WERI-Rb-1 (cell line): ENCODE data around the gene BCAP31.
A peak's percentile ranks its signal among the peaks of the same experiment; 100 is the strongest.
"Not testable (repeated sequence)": the region's sequence is repeated elsewhere in the genome, so short reads cannot be mapped to it uniquely, and the experiment has no call there.

Experiments used
- DNase-seq: peaks from one replicate; pipeline ENCODE4 v3.0.0-alpha.2; 2020
- H3K27ac ChIP-seq: fragments of 250-450 bp; sonication (Bioruptor Pico); 2 replicates; pipeline ENCODE4 v1.5.1; 2020; ENCODE audit warnings: mild to moderate bottlenecking, moderate library complexity
- H3K27me3 ChIP-seq: fragments of 250-450 bp; sonication (Bioruptor Pico); 2 replicates; pipeline ENCODE4 v1.5.1; 2021; ENCODE audit warnings: mild to moderate bottlenecking, low read depth, moderate library complexity; ENCODE audit not compliant: insufficient read depth, severe bottlenecking
- H3K36me3 ChIP-seq: fragments of 250-450 bp; sonication (Bioruptor Pico); 2 replicates; pipeline ENCODE4 v1.5.1; 2020; ENCODE audit warnings: mild to moderate bottlenecking, moderate library complexity
- H3K4me3 ChIP-seq: 2 replicates; pipeline ENCODE4 v1.5.1; 2011; ENCODE audit warnings: low read depth, mild to moderate bottlenecking, control low read depth, low read length
- H3K9me3 ChIP-seq: fragments of 250-450 bp; sonication (Bioruptor Pico); 2 replicates; pipeline ENCODE4 v1.5.1; 2021; ENCODE audit warnings: mild to moderate bottlenecking, moderate library complexity; ENCODE audit not compliant: severe bottlenecking
- CTCF ChIP-seq: IDR thresholded peaks from 2 replicates; pipeline ENCODE4 v1.5.1; 2011; ENCODE audit warnings: low read depth, mild to moderate bottlenecking, control low read depth, inconsistent platforms, low read length

Gene BCAP31

DNA sequence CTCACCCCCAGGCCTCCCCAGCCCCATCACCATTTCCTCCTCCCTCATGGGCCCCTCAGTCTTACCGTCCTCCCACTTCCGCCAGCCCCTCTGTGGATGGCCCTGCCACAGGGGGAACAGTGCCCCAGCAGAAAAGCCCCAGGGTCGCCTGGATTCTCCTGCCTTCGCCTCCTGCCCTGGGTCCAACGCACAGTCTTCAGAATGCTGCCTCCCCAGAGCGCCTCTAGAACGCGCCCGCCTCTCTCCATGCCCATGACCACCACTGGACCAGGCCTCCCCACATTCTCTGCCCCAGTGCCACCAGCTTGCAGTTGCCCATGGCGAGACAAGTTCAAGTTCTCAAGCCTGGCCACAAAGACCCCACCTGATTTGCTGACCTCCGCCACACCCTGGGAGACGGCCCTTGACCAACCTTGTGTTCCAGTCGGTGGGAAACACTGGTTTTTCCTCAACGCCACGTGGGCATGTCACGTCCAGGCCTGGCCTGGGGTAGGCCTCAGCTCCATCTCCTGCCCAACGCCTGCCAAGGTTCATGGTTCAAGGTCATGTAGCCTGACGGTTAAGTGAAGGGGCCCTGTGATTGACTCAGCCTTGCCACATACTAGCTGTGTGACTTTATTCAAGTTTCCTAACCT is 39.2 kb upstream of the BCAP31 start:
- no peak overlapping the region for H3K27ac ChIP-seq
- DNase-seq, result peak; percentile 6
- H3K9me3 ChIP-seq, result peaks cover 2% of the 10 kb centered on the region
- TF ChIP-seq CTCF, result no peak
- H3K4me3 ChIP-seq, result no peak overlapping the region
- H3K36me3 ChIP-seq, result no peaks in the 10 kb centered on the region
- H3K27me3 ChIP-seq, result peaks cover 34% of the 10 kb centered on the region

DNA sequence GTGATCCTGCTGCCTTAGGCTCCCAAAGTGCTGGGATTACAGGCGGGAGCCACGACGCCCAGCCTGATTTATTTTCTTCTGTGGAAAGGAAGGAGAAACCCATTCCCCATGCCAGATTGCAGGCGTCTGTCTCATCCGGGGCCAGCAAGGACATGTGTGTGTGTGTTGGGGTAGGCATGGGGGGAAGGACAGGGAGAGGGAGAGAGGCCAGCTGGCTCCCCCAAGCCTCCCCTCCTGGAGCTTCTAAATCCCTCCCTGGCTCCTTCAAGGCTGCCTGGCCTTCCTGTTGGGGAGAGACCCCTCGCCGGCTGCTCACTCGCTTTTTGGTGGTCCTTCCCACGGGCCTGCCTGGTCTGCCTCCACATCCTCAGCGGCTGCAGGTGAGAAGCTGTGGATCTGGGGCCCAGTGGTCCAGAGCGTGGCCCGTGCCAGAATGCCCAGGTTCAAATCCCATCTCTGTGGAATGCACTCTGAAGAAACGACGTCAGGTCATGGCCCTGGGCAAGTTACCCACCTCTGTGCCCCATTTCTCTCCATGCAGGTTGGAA is 38.5 kb upstream of the BCAP31 start:
- Histone ChIP-seq H3K4me3 (no peak overlapping the region), H3K9me3 (peaks cover 2% of the 10 kb centered on the region), H3K27ac (no peak overlapping the region), H3K36me3 (no peaks in the 10 kb centered on the region), H3K27me3 (peaks cover 34% of the 10 kb centered on the region)
- peak; percentile 43 for DNase-seq
- no peak for TF ChIP-seq CTCF

DNA sequence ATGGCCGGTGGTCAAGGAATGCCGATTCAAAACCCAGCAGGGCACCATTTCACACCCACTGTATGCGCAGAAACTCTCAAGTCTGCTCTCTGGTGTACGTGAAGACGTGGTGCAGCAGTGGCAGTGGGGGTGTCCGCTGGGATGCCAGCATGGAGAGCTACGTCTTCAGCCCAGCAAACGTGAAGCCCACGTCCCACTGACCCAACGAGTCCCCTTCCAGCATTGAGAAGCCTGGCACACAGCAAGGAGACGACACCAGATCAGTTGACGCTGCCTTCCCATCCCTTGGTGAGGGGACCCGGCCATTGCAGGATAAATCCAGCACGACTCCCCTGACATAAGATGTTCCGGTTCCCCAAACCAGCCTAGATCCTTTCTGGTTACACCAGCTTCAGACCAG is 37.7 kb upstream of the BCAP31 start:
- Histone ChIP-seq H3K4me3 (no peak overlapping the region), H3K27me3 (peaks cover 29% of the 10 kb centered on the region), H3K27ac (no peak overlapping the region), H3K9me3 (peaks cover 2% of the 10 kb centered on the region), H3K36me3 (no peaks in the 10 kb centered on the region)
- peak; percentile 27 for DNase-seq
- TF ChIP-seq CTCF, result no peak

DNA sequence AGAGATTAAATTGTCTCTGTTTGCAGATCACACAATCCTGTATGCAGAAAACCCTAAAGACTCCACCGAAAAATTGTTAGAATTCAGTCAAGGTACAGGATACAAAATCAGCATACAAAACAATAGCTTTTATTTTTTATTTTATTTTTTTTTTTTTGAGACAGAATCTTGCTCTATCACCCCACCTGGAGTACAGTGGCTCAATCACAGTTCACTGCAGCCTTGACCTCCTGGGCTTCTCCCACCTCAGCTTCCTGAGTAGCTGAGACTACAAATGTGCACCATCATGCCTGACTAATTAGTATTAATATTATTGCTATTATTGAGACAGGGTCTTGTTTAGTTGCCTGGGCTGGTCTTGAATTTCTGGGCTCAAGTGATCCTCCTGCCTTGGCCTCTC is 30.9 kb upstream of the BCAP31 start:
- no peaks in the 10 kb centered on the region for H3K27me3 ChIP-seq

GRCh38 chrX:153750127-153750774 is 26.1 kb upstream of the BCAP31 start:
- H3K36me3 ChIP-seq, result no peaks in the 10 kb centered on the region

More for the DNA sequence above, 30.9 kb upstream of the BCAP31 start:
- no peaks in the 10 kb centered on the region for H3K36me3 ChIP-seq
- no peak overlapping the region for H3K4me3 ChIP-seq
- peaks cover 9% of the 10 kb centered on the region for H3K9me3 ChIP-seq
- DNase-seq, result no peak
- no peak overlapping the region for H3K27ac ChIP-seq
- no peak for TF ChIP-seq CTCF

GRCh38 chrX:153749017-153749416 is 24.8 kb upstream of the BCAP31 start:
- DNase-seq, H3K27me3 ChIP-seq, H3K4me3 ChIP-seq: not testable (repeated sequence)

More at GRCh38 chrX:153750127-153750774, 26.1 kb upstream of the BCAP31 start:
- Histone ChIP-seq H3K9me3 (no peaks in the 10 kb centered on the region), H3K27me3 (no peaks in the 10 kb centered on the region), H3K4me3 (no peak overlapping the region), H3K27ac (no peak overlapping the region)
- DNase-seq, result peak; percentile 11
- no peak for TF ChIP-seq CTCF

DNA sequence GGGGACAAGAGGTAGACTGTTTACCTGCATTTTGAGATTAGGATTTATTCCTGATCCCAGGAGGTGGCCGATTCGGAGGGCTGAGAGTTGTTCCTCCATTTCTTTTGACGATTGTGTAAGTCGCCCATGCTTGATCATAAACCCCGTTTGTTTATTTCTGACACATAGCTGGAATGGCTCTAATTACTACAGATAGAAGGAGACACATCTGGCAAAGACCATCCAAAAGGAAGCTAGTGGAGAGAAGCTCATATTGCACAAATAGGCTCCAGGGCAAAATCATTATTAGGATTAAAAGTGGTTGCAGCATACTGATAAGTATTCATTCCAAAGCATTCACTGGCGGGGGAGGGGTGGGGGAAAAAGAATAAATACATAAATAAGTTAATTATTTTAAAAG is 22.8 kb upstream of the BCAP31 start:
- not testable (repeated sequence) for DNase-seq

More at GRCh38 chrX:153749017-153749416, 24.8 kb upstream of the BCAP31 start:
- H3K36me3 ChIP-seq, H3K27ac ChIP-seq, H3K9me3 ChIP-seq: not testable (repeated sequence)

More for the DNA sequence above, 22.8 kb upstream of the BCAP31 start:
- H3K27me3 ChIP-seq, H3K4me3 ChIP-seq, H3K9me3 ChIP-seq, H3K36me3 ChIP-seq, H3K27ac ChIP-seq: not testable (repeated sequence)
